Kidney (tissue), 14 donors: ENCODE results near the gene KSR1. TPM values are rescaled to one million over a fixed set of nuclear protein-coding genes. Genes with fewer than 3 reads are reported as not detected.

Source experiments
- DNase-seq, 5 donors: peaks; one replicate each; pipeline ENCODE4 v3.0.0-alpha.2; 2013 to 2020
- FAIRE-seq: peaks from 2 replicates; lab custom pipeline; 2012; peaks lifted over from hg19 to GRCh38; lab: Jason Lieb, UNC
- H3K27ac ChIP-seq, 2 donors: one replicate each; pipeline ENCODE4 v1.7.0; 2013; ENCODE audit warnings: low read depth in 2 of 2, low read length in 2 of 2, inconsistent platforms in 1 of 2
- H3K27me3 ChIP-seq: one replicate; pipeline ENCODE4 v1.7.1; 2013; ENCODE audit warnings: low read length, inconsistent platforms; ENCODE audit not compliant: control insufficient read depth, insufficient read depth
- H3K36me3 ChIP-seq, 3 donors: one replicate each; pipeline versions ENCODE4 v1.7.0 to v1.7.1; 2013; ENCODE audit warnings: low read length in 3 of 3, control low read depth in 1 of 3, inconsistent platforms in 1 of 3; ENCODE audit not compliant: insufficient read depth in 3 of 3, control insufficient read depth in 2 of 3
- H3K4me1 ChIP-seq, 3 donors: one replicate each; pipeline versions ENCODE4 v1.7.0 to v1.7.1; 2013; ENCODE audit warnings: low read length in 3 of 3, inconsistent platforms in 1 of 3, low read depth in 1 of 3; ENCODE audit not compliant: control insufficient read depth in 2 of 3, insufficient read depth in 2 of 3
- H3K4me3 ChIP-seq, 3 donors: one replicate each; pipeline versions ENCODE4 v1.7.0 to v1.8.1; 2013; ENCODE audit warnings: low read length in 3 of 3, control low read depth in 1 of 3, inconsistent platforms in 1 of 3
- H3K9ac ChIP-seq, 3 donors: one replicate each; pipeline versions ENCODE4 v1.7.0 to v1.7.1; 2013; ENCODE audit warnings: low read length in 3 of 3, control low read depth in 1 of 3, inconsistent platforms in 1 of 3
- H3K9me3 ChIP-seq, 3 donors: one replicate each; pipeline versions ENCODE4 v1.7.0 to v1.7.1; 2013; ENCODE audit warnings: low read length in 3 of 3, control low read depth in 1 of 3, inconsistent platforms in 1 of 3; ENCODE audit not compliant: control insufficient read depth in 2 of 3, insufficient read depth in 1 of 3
- CTCF ChIP-seq: IDR thresholded peaks from 3 replicates; pipeline ENCODE4 v1.5.1; 2012; ENCODE audit warnings: mild to moderate bottlenecking, moderate library complexity, borderline replicate concordance; ENCODE audit not compliant: insufficient read depth; ENCODE audit errors: extremely low read depth
- intact Hi-C: fragments of 100-400 bp; cut with DNase I; formaldehyde crosslinking; loops from one replicate; pipeline ENCODE4 v1.11.1; 2022
- polyA plus RNA-seq: library from polyadenylated mRNA; stranded (reverse); fragments of 350-450 nt; fragmentation: Illumina TruSeq; extraction: RNeasy Lipid Tissue Mini Kit (QIAGEN cat#74804); gene quantifications from one replicate; pipeline ENCODE4 v1.2.3, GENCODE V29; 2014; ENCODE audit warnings: low read depth, low replicate concordance; ENCODE audit not compliant: insufficient read depth
- total RNA-seq: library from RNA; stranded (reverse); fragmentation: NEBNext Ultra II Directional; extraction: Animal tissue kit (Norgen Biotek cat#: 25700); gene quantifications from one replicate; pipeline ENCODE4 v1.2.1, GENCODE V29; 2021
- donor health status: control.
- donor health status: control.
- donor health status: control.
- donor health status: control.
- donor health status: control.
- donor health status: DM: yes; HTN: yes; CAD: no.
- donor health status: Normal renal cell carcinoma (clear cell type).

KSR1 gene
- total and polyA plus RNA-seq, 2 donors from 2014 or later: 11.7 to 97.3 TPM

DNA sequence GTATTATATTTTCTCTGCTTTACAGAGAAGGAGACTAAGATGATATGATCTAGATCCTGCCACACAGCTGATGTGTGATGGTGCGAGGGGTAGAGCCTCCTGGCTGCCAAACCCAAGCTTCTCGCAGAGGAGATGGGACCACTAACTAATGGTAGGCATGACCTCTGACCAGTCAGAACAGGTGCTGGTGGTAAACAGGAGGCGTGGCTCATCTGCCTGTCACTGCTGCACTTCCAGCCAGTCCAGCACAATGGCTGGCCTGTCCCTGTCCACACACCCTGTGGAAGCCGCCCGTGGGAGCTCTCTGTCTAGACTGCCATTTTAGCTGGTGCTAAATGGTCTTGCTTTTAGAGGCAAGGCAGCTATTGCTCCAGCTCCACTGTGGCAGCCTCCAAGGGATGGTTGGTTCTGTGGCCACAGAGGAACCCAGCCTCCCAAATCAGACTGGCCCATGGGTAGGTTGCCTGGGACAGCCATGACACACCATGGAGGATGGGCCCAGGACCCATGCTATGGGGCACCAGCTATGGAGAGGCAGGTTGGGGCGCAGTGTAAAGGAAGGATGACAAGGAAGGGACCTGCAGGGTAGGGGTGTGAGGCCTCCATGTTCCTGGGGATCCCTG is 86.7 kb downstream of the KSR1 start:
- Histone ChIP-seq H3K36me3 (no peaks in the 10 kb centered on the region), H3K27me3 (no peaks in the 10 kb centered on the region), H3K27ac (peak overlapping the region in 1 of 2 donors; percentile 51), H3K9ac (no peak overlapping the region), H3K9me3 (no peaks in the 10 kb centered on the region), H3K4me1 (peaks cover 0 to 46% (median 7%) of the 10 kb centered on the region in 3 donors), H3K4me3 (no peak overlapping the region)
- no peak for FAIRE-seq
- DNase-seq: no peak
- intact Hi-C loops: no loop called here
- no peak for TF ChIP-seq CTCF

- H3K4me1 ChIP-seq: peaks cover 0 to 44% (median 7%) of the 10 kb centered on the region in 3 donors
- no peaks in the 10 kb centered on the region for H3K9me3 ChIP-seq
- H3K4me3 ChIP-seq: no peak overlapping the region
- no peak overlapping the region for H3K9ac ChIP-seq
- DNase-seq (no peak), FAIRE-seq (no peak)
- H3K27ac ChIP-seq: no peak overlapping the region
- intact Hi-C loops: no loop called here
- H3K36me3 ChIP-seq: no peaks in the 10 kb centered on the region
- no peaks in the 10 kb centered on the region for H3K27me3 ChIP-seq
- TF ChIP-seq CTCF: no peak
Observed at GRCh38 chr17:27543464-27543856, 87.2 kb downstream of the KSR1 start.

DNA sequence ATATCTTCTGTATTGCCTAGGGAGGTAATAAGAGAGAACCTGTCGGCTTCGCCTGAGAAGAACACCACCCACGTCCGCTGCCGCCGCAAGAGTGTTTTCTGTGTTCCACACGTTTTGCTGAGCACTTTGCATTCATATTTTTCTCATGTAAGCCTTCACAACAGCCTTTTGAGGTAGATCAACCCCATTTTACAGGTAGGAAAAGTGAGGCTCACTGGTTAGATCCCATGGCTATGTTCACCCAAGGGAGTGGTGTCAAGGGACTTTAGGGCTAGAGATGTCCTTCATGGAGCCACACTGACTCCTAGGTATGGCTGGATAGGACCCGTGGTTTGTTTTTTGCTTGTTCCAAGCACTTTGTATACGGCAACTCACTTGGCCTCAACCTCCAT is 87.7 kb downstream of the KSR1 start:
- H3K27me3 ChIP-seq: no peaks in the 10 kb centered on the region
- no peak overlapping the region for H3K4me3 ChIP-seq
- H3K27ac ChIP-seq: no peak overlapping the region
- no peak for DNase-seq
- no peaks in the 10 kb centered on the region for H3K9me3 ChIP-seq
- no peak for FAIRE-seq
- intact Hi-C loops: no loop called here
- peaks cover 0 to 39% (median 7%) of the 10 kb centered on the region in 3 donors for H3K4me1 ChIP-seq
- no peak overlapping the region for H3K9ac ChIP-seq
- H3K36me3 ChIP-seq: no peaks in the 10 kb centered on the region
- no peak for TF ChIP-seq CTCF
